Measurements from ENCODE around the gene LRRC7.

The LRRC7 gene

GRCh38 chr1:70140343-70140742 is 572.6 kb downstream of the LRRC7 start:
- H3K79me2 ChIP-seq (ENCODE audit: insufficient read depth, low read length), result no peaks in the 10 kb centered on the region
- H4K20me1 ChIP-seq (ENCODE audit: insufficient read depth, low read length), result no peaks in the 10 kb centered on the region
- no peak for ATAC-seq (ENCODE audit: insufficient read depth, low read depth)
- H3K9me3 ChIP-seq (ENCODE audit: insufficient read depth, low read length, severe bottlenecking), result no peaks in the 10 kb centered on the region
- TF ChIP-seq, protein P1, sequence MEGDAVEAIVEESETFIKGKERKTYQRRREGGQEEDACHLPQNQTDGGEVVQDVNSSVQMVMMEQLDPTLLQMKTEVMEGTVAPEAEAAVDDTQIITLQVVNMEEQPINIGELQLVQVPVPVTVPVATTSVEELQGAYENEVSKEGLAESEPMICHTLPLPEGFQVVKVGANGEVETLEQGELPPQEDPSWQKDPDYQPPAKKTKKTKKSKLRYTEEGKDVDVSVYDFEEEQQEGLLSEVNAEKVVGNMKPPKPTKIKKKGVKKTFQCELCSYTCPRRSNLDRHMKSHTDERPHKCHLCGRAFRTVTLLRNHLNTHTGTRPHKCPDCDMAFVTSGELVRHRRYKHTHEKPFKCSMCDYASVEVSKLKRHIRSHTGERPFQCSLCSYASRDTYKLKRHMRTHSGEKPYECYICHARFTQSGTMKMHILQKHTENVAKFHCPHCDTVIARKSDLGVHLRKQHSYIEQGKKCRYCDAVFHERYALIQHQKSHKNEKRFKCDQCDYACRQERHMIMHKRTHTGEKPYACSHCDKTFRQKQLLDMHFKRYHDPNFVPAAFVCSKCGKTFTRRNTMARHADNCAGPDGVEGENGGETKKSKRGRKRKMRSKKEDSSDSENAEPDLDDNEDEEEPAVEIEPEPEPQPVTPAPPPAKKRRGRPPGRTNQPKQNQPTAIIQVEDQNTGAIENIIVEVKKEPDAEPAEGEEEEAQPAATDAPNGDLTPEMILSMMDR (IDR thresholded peaks at IDR 0.05; ENCODE audit: borderline replicate concordance, extremely low read depth, low read length, poor library complexity, severe bottlenecking), result no peak
- TF ChIP-seq EZH2 (IDR thresholded peaks at IDR 0.05; ENCODE audit: borderline replicate concordance, low read depth, low read length, severe bottlenecking), result no peak
- H3K36me3 ChIP-seq (ENCODE audit: insufficient read depth, low read length), result no peaks in the 10 kb centered on the region; the same call in 1 of the 2 replicates
- H3K4me3 ChIP-seq (ENCODE audit: low read depth in 1 of 2, low read length in 2 of 2), result no peak overlapping the region
- H3K27ac ChIP-seq (ENCODE audit: low read length), result no peak overlapping the region
- no peak overlapping the region for H3K9ac ChIP-seq (ENCODE audit: low read depth, low read length)
- H3K4me2 ChIP-seq (ENCODE audit: insufficient read depth, low read length), result no peak overlapping the region
- H3K27me3 ChIP-seq (ENCODE audit: insufficient read depth, low read length, poor library complexity), result no peaks in the 10 kb centered on the region
- no peaks in the 10 kb centered on the region for H3K4me1 ChIP-seq (ENCODE audit: insufficient read depth, low read length)
- H2AFZ ChIP-seq (ENCODE audit: low read depth, low read length), result no peak overlapping the region
- no peak for DNase-seq

DNA sequence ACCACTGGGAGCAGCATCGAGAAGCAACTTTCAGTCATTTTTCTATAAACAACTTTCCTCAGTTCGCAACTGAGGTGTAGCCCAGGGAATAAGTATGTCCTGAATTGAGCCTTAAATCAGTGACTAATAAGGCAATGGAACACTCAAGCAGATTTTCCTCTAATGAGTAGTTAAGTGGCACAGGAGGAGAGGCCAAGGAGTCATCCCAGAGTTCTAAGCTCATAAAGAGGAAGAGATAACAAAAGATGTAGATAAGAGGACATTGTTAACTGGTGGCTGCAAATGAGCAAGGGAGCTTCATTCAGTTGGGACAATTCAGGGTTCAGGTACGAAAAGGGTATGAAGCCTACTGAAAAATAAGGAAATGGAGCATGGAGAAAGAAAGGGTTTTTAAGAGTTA is 573.2 kb downstream of the LRRC7 start:
- no peak overlapping the region for H2AFZ ChIP-seq (ENCODE audit: low read depth, low read length)
- no peak for ATAC-seq (ENCODE audit: insufficient read depth, low read depth)
- TF ChIP-seq EZH2 (IDR thresholded peaks at IDR 0.05; ENCODE audit: borderline replicate concordance, low read depth, low read length, severe bottlenecking), result no peak
- TF ChIP-seq, protein P1 (IDR thresholded peaks at IDR 0.05; ENCODE audit: borderline replicate concordance, extremely low read depth, low read length, poor library complexity, severe bottlenecking), result no peak
- no peaks in the 10 kb centered on the region for H3K79me2 ChIP-seq (ENCODE audit: insufficient read depth, low read length)
- no peak overlapping the region for H3K4me3 ChIP-seq (ENCODE audit: low read depth in 1 of 2, low read length in 2 of 2)
- no peaks in the 10 kb centered on the region for H3K4me1 ChIP-seq (ENCODE audit: insufficient read depth, low read length)
- H3K4me2 ChIP-seq (ENCODE audit: insufficient read depth, low read length), result no peak overlapping the region
- H3K27me3 ChIP-seq (ENCODE audit: insufficient read depth, low read length, poor library complexity), result no peaks in the 10 kb centered on the region
- no peaks in the 10 kb centered on the region for H3K9me3 ChIP-seq (ENCODE audit: insufficient read depth, low read length, severe bottlenecking)
- H3K9ac ChIP-seq (ENCODE audit: low read depth, low read length), result no peak overlapping the region
- H3K27ac ChIP-seq (ENCODE audit: low read length), result no peak overlapping the region
- no peaks in the 10 kb centered on the region; the same call in 1 of the 2 replicates for H3K36me3 ChIP-seq (ENCODE audit: insufficient read depth, low read length)
- DNase-seq, result no peak
- H4K20me1 ChIP-seq (ENCODE audit: insufficient read depth, low read length), result no peaks in the 10 kb centered on the region

- Histone ChIP-seq H3K36me3 (ENCODE audit: insufficient read depth, low read length) (peaks cover 7% of the 10 kb centered on the region; the same call in 1 of the 2 replicates), H3K9me3 (ENCODE audit: insufficient read depth, low read length, severe bottlenecking) (no peaks in the 10 kb centered on the region), H3K9ac (ENCODE audit: low read depth, low read length) (no peak overlapping the region), H3K27ac (ENCODE audit: low read length) (no peak overlapping the region), H2AFZ (ENCODE audit: low read depth, low read length) (no peak overlapping the region), H4K20me1 (ENCODE audit: insufficient read depth, low read length) (no peaks in the 10 kb centered on the region), H3K4me3 (ENCODE audit: low read depth in 1 of 2, low read length in 2 of 2) (no peak overlapping the region), H3K4me1 (ENCODE audit: insufficient read depth, low read length) (no peaks in the 10 kb centered on the region), H3K79me2 (ENCODE audit: insufficient read depth, low read length) (no peaks in the 10 kb centered on the region), H3K27me3 (ENCODE audit: insufficient read depth, low read length, poor library complexity) (no peaks in the 10 kb centered on the region), H3K4me2 (ENCODE audit: insufficient read depth, low read length) (no peak overlapping the region)
- TF ChIP-seq, protein P1 (IDR thresholded peaks at IDR 0.05; ENCODE audit: borderline replicate concordance, extremely low read depth, low read length, poor library complexity, severe bottlenecking), result no peak
- no peak for TF ChIP-seq EZH2 (IDR thresholded peaks at IDR 0.05; ENCODE audit: borderline replicate concordance, low read depth, low read length, severe bottlenecking)
- no peak for ATAC-seq (ENCODE audit: insufficient read depth, low read depth)
- no peak for DNase-seq
Measured at GRCh38 chr1:70142075-70142474, 574.4 kb downstream of the LRRC7 start.

All from DND-41 (cell line).